Measurements from ENCODE around the gene SLC16A9.

SLC16A9 gene

GRCh38 chr10:59687657-59688056, 22.0 kb downstream of the SLC16A9 start:
- TF ChIP-seq CTCF (IDR thresholded peaks at IDR 0.05; ENCODE audit: control insufficient read depth, insufficient read depth, low read depth, low read length, missing control alignments): no peak
- no peak for DNase-seq (ENCODE audit: low read depth)
- H3K4me3 ChIP-seq (ENCODE audit: control insufficient read depth, low read depth, low read length): no peak overlapping the region

DNA sequence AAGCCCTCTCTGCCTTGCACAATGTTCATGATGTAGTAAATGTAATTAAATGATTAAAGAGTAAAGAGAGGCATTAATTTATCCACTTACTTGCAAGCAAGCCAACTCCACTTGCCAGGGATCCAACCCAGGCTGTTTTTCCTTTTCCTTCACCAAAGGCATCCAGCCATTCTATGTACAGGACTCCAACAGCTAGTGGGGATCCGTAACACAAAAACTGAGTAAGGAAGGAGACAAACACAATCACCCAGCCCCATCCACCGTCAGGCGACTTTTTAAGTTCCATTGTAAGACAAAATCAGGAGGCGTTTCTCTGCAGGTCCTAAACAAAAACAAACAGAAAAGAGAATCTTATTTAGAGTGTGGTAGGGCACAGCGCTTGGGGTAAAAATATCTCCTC, 25.6 kb downstream of the SLC16A9 start:
- H3K4me3 ChIP-seq (ENCODE audit: control insufficient read depth, low read depth, low read length): no peak overlapping the region
- DNase-seq (ENCODE audit: low read depth): no peak
- no peak for TF ChIP-seq CTCF (IDR thresholded peaks at IDR 0.05; ENCODE audit: control insufficient read depth, insufficient read depth, low read depth, low read length, missing control alignments)

DNA sequence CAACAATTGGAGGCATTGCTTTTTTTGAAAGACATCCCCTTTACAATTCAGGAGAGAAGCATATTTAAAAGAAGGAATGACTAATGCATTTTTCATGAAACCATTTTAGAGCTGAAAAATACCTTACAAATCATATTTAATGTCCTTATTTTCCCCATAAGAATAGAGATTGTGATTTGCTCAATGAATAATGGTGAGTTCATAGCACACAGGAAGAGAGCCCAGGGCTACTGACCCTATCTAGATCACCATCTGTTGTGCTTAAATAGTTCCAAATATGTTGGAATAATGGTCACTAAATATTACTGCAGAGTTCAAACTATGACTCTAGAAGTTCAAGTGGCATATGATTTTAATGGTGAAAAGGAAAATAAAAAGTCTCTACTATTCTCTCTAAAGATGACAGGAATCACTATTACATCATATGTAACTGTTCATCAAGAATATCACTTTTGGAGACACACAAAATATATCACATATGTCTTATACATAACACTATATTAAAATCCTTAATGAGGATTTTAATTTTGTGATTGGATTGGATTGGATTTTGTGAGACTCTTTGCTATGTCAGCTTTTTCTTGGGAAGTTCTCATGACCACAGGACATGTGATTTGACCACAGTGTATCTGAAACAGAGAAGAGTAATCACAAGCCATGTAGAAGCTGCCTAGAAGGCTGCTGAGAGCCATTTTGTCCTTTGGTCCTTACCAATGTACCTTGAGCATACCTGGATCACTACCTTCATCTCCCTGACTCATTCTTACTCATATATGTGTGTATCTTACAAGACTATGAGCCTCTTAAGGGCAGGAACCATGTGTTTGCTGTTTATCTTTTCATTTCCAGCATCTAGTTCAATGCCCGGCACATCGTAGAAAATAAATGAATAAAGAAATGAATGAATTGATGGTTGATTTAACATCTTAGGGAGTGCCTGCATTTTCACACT, 26.4 kb downstream of the SLC16A9 start:
- DNase-seq (ENCODE audit: low read depth): no peak
- H3K4me3 ChIP-seq (ENCODE audit: control insufficient read depth, low read depth, low read length): no peak overlapping the region
- no peak for TF ChIP-seq CTCF (IDR thresholded peaks at IDR 0.05; ENCODE audit: control insufficient read depth, insufficient read depth, low read depth, low read length, missing control alignments)

DNA sequence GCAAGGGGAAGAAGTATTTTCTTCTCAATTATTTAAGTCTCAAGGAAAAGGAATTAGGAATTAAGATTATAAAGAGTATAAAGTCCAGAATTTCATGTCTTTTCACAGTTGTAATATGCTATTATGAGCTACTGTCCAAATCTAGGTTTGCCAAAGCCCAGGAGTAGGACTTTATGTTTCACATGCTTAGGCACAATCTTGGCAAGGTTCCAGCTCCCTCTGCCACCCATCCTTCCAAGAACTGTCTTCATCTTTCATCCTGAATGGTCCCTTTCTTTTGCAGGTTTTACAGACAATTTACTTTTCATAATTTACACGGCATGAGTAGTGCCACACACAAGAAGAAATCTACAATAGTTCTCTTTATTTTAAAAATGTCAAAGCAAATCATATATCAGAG, 29.5 kb downstream of the SLC16A9 start:
- no peak overlapping the region for H3K4me3 ChIP-seq (ENCODE audit: control insufficient read depth, low read depth, low read length)
- no peak for DNase-seq (ENCODE audit: low read depth)
- TF ChIP-seq CTCF (IDR thresholded peaks at IDR 0.05; ENCODE audit: control insufficient read depth, insufficient read depth, low read depth, low read length, missing control alignments): no peak

- no peak for TF ChIP-seq CTCF (IDR thresholded peaks at IDR 0.05; ENCODE audit: control insufficient read depth, insufficient read depth, low read depth, low read length, missing control alignments)
- H3K4me3 ChIP-seq (ENCODE audit: control insufficient read depth, low read depth, low read length): no peak overlapping the region
- no peak for DNase-seq (ENCODE audit: low read depth)
Measured at GRCh38 chr10:59678884-59679301, 30.8 kb downstream of the SLC16A9 start.

GRCh38 chr10:59677253-59677831, 32.3 kb downstream of the SLC16A9 start:
- no peak for TF ChIP-seq CTCF (IDR thresholded peaks at IDR 0.05; ENCODE audit: control insufficient read depth, insufficient read depth, low read depth, low read length, missing control alignments)
- no peak for DNase-seq (ENCODE audit: low read depth)
- no peak overlapping the region for H3K4me3 ChIP-seq (ENCODE audit: control insufficient read depth, low read depth, low read length)

Measured in AG09309 (cell line).